Measurements from ENCODE around the gene ANKEF1.
A peak's percentile ranks its signal among the peaks of the same experiment; 100 is the strongest.
"Not testable (repeated sequence)": the region's sequence is repeated elsewhere in the genome, so short reads cannot be mapped to it uniquely, and the experiment has no call there.

The ANKEF1 gene

GRCh38 chr20:10023911-10024310, 10.9 kb upstream of the ANKEF1 start:
- no peak for TF ChIP-seq CTCF (IDR thresholded peaks at IDR 0.05; ENCODE audit: low read depth, low read length, missing control alignments)
- H3K4me3 ChIP-seq (ENCODE audit: low read depth, low read length), result no peak overlapping the region
- no peak for DNase-seq (ENCODE audit: low read depth)

GRCh38 chr20:10031451-10032215, 3.2 kb upstream of the ANKEF1 start:
- not testable (repeated sequence) for DNase-seq (ENCODE audit: low read depth); H3K4me3 ChIP-seq (ENCODE audit: low read depth, low read length)

GRCh38 chr20:10032269-10032668, 2.5 kb upstream of the ANKEF1 start:
- H3K4me3 ChIP-seq (ENCODE audit: low read depth, low read length); DNase-seq (ENCODE audit: low read depth): not testable (repeated sequence)

- DNase-seq (ENCODE audit: low read depth), result no peak
- no peak overlapping the region; the same call in 1 of the 2 replicates for H3K4me3 ChIP-seq (ENCODE audit: low read depth, low read length)
- no peak for TF ChIP-seq CTCF (IDR thresholded peaks at IDR 0.05; ENCODE audit: low read depth, low read length, missing control alignments)
Observed at GRCh38 chr20:10033905-10034650, 709 bp upstream of the ANKEF1 start.

- H3K4me3 ChIP-seq (ENCODE audit: low read depth, low read length); DNase-seq (ENCODE audit: low read depth): not testable (repeated sequence)
Observed at GRCh38 chr20:10036321-10036720, 1.5 kb downstream of the ANKEF1 start.

GRCh38 chr20:10040070-10040975, 5.5 kb downstream of the ANKEF1 start:
- H3K4me3 ChIP-seq (ENCODE audit: low read depth, low read length), result no peak overlapping the region
- DNase-seq (ENCODE audit: low read depth), result no peak
- no peak for TF ChIP-seq CTCF (IDR thresholded peaks at IDR 0.05; ENCODE audit: low read depth, low read length, missing control alignments)

- no peak overlapping the region for H3K4me3 ChIP-seq (ENCODE audit: low read depth, low read length)
- no peak for DNase-seq (ENCODE audit: low read depth)
- TF ChIP-seq CTCF (IDR thresholded peaks at IDR 0.05; ENCODE audit: low read depth, low read length, missing control alignments), result no peak
Observed at GRCh38 chr20:10042086-10042485, 7.3 kb downstream of the ANKEF1 start.

GRCh38 chr20:10047427-10047826, 12.6 kb downstream of the ANKEF1 start:
- TF ChIP-seq CTCF (IDR thresholded peaks at IDR 0.05; ENCODE audit: low read depth, low read length, missing control alignments), result peak; percentile 14
- no peak for DNase-seq (ENCODE audit: low read depth)
- H3K4me3 ChIP-seq (ENCODE audit: low read depth, low read length), result no peak overlapping the region

Measured in GM12864 (cell line).